HepG2 (cell line): ENCODE measurements around the gene EMILIN1. TPM values are rescaled to one million over a fixed set of nuclear protein-coding genes. Genes with fewer than 3 reads are reported as not detected.

ENCODE experiments used
- EP300 ChIP-seq, 3 experiments: sonication (generic) in 1 of 3; formaldehyde crosslinking in 1 of 3; IDR thresholded peaks; 2 replicates each; pipeline versions ENCODE4 v1.5.1 to v1.6.1; 2011 to 2020; ENCODE audit warnings: low read depth in 2 of 3, low read length in 2 of 3, borderline replicate concordance in 1 of 3, improper control_type of control experiment in 1 of 3, mild to moderate bottlenecking in 1 of 3, missing genetic modification reagents in 1 of 3, moderate library complexity in 1 of 3
- HNRNPUL1 ChIP-seq: fragments of 200-400 bp; formaldehyde crosslinking; IDR thresholded peaks from 2 replicates; pipeline ENCODE4 v1.6.1; 2017; ENCODE audit warnings: low read depth, mild to moderate bottlenecking, low read length, moderate library complexity
- ISL2 ChIP-seq: sonication (generic); formaldehyde crosslinking; IDR thresholded peaks from 2 replicates; pipeline ENCODE4 v1.5.0; 2020; ENCODE audit warnings: missing genetic modification reagents
- JUNB ChIP-seq: sonication (generic); formaldehyde crosslinking; IDR thresholded peaks from 2 replicates; pipeline ENCODE4 v1.8.0; 2022; ENCODE audit warnings: missing genetic modification reagents, mild to moderate bottlenecking, borderline replicate concordance
- KAT7 ChIP-seq: IDR thresholded peaks from 2 replicates; pipeline ENCODE4 v1.6.1; 2018; ENCODE audit warnings: borderline replicate concordance, missing compliant biosample characterization
- MXD4 ChIP-seq: IDR thresholded peaks from 2 replicates; pipeline ENCODE4 v1.6.1; 2016; ENCODE audit warnings: mild to moderate bottlenecking, missing biosample characterization, missing genetic modification reagents
- MZF1 ChIP-seq: sonication (generic); formaldehyde crosslinking; IDR thresholded peaks from 2 replicates; pipeline ENCODE4 v1.8.1; 2023; ENCODE audit warnings: mild to moderate bottlenecking, missing genetic modification reagents, borderline replicate concordance
- NAIF1 ChIP-seq: sonication (generic); formaldehyde crosslinking; IDR thresholded peaks from 2 replicates; pipeline ENCODE4 v1.5.0; 2020; ENCODE audit warnings: mild to moderate bottlenecking, missing genetic modification reagents, borderline replicate concordance
- NFIC ChIP-seq: IDR thresholded peaks from 2 replicates; pipeline ENCODE4 v1.6.1; 2012; ENCODE audit warnings: mild to moderate bottlenecking, low read length, inconsistent platforms
- NFYB ChIP-seq: sonication (generic); formaldehyde crosslinking; IDR thresholded peaks from 2 replicates; pipeline ENCODE4 v1.4.0; 2020; ENCODE audit warnings: missing genetic modification reagents
- NPAS2 ChIP-seq: sonication (generic); formaldehyde crosslinking; IDR thresholded peaks from 2 replicates; pipeline ENCODE4 v1.8.0; 2022; ENCODE audit warnings: mild to moderate bottlenecking, missing genetic modification reagents, borderline replicate concordance
- SETDB1 ChIP-seq: sonication (generic); formaldehyde crosslinking; IDR thresholded peaks from 2 replicates; pipeline ENCODE4 v1.5.1; 2020; ENCODE audit warnings: missing genetic modification reagents, mild to moderate bottlenecking, borderline replicate concordance
- ZNF317 ChIP-seq: sonication (generic); formaldehyde crosslinking; IDR thresholded peaks from 2 replicates; pipeline ENCODE4 v1.5.0; 2020; ENCODE audit warnings: mild to moderate bottlenecking, missing genetic modification reagents
- ZNF33A ChIP-seq: sonication (generic); formaldehyde crosslinking; IDR thresholded peaks from 2 replicates; pipeline ENCODE4 v1.5.1; 2020; ENCODE audit warnings: missing genetic modification reagents, mild to moderate bottlenecking, moderate library complexity, borderline replicate concordance
- ZNF383 ChIP-seq: sonication (generic); formaldehyde crosslinking; IDR thresholded peaks from 2 replicates; pipeline ENCODE4 v1.4.0; 2020; ENCODE audit warnings: missing genetic modification reagents, mild to moderate bottlenecking, borderline replicate concordance
- polyA plus RNA-seq, 8 experiments: library from polyadenylated mRNA; depleted of rRNA in 3 of 8; stranded (reverse) in 7 of 8; unstranded in 1 of 8; fragments of >200 nt; fragmentation: Illumina TruSeq in 4 of 8; extraction: Trizol in 4 of 8; gene quantifications; 2 replicates each; pipeline versions ENCODE4 v1.2.1 to v1.2.3, GENCODE V29; 2011 to 2016; ENCODE audit warnings: low read depth in 4 of 8, missing spikeins in 1 of 8, mixed read lengths in 1 of 8; ENCODE audit not compliant: insufficient read depth in 1 of 8
- total RNA-seq, 5 experiments: library from RNA; depleted of rRNA; stranded (reverse); fragments of >200 nt; fragmentation: Illumina TruSeq; extraction: Trizol; gene quantifications; 2 replicates each; pipeline ENCODE4 v1.2.3, GENCODE V29; 2016; ENCODE audit warnings: low read depth in 1 of 5
- TF ChIP-seq, protein P1 (sequence below): sonication (generic); formaldehyde crosslinking; IDR thresholded peaks from 2 replicates; pipeline ENCODE4 v1.8.1; 2022; ENCODE audit warnings: mild to moderate bottlenecking, missing genetic modification reagents
- TF ChIP-seq, protein P2 (sequence below): sonication (generic); formaldehyde crosslinking; IDR thresholded peaks from 2 replicates; pipeline ENCODE4 v1.5.0; 2020; ENCODE audit warnings: mild to moderate bottlenecking, missing genetic modification reagents
- TF ChIP-seq, protein P3 (sequence below): sonication (generic); formaldehyde crosslinking; conservative IDR thresholded peaks from 2 replicates; pipeline ENCODE4 v1.4.0; 2020; ENCODE audit warnings: missing genetic modification reagents
- TF ChIP-seq, protein P4 (sequence below): sonication (generic); formaldehyde crosslinking; IDR thresholded peaks from 2 replicates; pipeline ENCODE4 v1.4.0; 2020; ENCODE audit warnings: missing genetic modification reagents; ENCODE audit errors: not compliant biosample characterization
- TF ChIP-seq, protein P5 (sequence below): sonication (generic); formaldehyde crosslinking; IDR thresholded peaks from 2 replicates; pipeline ENCODE4 v1.5.1; 2020; ENCODE audit warnings: missing genetic modification reagents, mild to moderate bottlenecking, borderline replicate concordance

EMILIN1 gene
- total and polyA plus RNA-seq, 2 of the 13 experiments (the other 11 are each of a cell fraction or from before 2014, with no cell fraction given), result 8.1 to 9.7 TPM

DNA sequence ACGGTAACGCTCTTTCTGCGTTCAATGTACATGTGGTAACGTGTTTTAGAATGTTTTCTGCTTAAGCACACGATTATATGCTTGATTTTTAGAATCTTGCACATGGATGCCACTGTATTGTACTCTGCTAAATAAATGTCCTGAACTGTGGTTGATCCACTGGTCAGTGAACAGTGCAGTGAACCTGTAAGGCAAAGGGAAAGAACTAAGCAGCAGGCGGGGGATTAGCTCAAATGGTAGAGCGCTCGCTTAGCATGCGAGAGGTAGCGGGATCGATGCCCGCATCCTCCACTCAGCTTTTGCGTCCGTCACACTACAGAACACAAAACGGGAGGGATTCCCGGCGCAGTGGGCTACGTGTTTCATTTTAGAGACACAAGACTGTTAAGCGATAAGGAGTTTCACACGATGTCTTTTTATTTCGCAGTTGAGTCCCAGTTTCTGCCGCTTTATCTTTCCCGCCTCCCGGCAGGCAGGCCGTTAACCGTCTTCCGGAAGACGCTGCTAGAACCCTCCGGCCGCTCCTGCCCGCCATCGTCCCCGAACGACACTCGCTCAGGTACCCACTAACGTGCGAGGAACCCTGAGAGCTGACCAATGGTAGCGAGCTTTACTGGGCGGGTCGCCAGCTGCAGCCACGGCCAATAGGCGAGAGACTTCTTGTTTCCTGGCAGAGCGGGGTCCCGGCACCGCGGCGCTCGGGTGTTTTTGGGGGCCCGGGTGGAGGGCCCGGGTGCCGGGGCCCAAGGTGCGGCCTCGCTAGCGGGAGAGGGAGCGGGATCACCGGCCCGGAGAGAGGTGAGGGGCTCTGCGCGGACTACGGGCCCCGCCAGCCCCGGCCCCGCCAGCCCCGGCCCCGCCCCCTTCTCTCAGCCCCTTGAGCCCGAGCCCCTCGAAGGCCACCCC is 27.2 kb upstream of the EMILIN1 start, which contains the start of gene AGBL5 (continued):
- TF ChIP-seq, protein P1, sequence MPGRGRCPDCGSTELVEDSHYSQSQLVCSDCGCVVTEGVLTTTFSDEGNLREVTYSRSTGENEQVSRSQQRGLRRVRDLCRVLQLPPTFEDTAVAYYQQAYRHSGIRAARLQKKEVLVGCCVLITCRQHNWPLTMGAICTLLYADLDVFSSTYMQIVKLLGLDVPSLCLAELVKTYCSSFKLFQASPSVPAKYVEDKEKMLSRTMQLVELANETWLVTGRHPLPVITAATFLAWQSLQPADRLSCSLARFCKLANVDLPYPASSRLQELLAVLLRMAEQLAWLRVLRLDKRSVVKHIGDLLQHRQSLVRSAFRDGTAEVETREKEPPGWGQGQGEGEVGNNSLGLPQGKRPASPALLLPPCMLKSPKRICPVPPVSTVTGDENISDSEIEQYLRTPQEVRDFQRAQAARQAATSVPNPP, result peak; percentile 97
- TF ChIP-seq MXD4 (CRISPR knock-in tag) (peak; percentile 82), ZNF317 (CRISPR knock-in tag) (peak; percentile 82; the same call in 1 of the 2 replicates), NAIF1 (CRISPR knock-in tag) (peak; percentile 94), EP300 (IDR thresholded peaks at IDR 0.05; ENCODE audit: low read depth in 2 of 2, low read length in 2 of 2) (no peak), EP300 (CRISPR knock-in tag; IDR thresholded peaks at IDR 0.05; ENCODE audit: borderline replicate concordance) (no peak; the same call in 1 of the 2 replicates), HNRNPUL1 (no peak), MZF1 (no peak), ZNF33A (CRISPR knock-in tag) (peak; percentile 61; the same call in 1 of the 2 replicates), NPAS2 (no peak), NFIC (peak; percentile 74), SETDB1 (no peak), NFYB (peak; percentile 96), ISL2 (CRISPR knock-in tag) (peak; percentile 68), ZNF383 (CRISPR knock-in tag) (0 out of 2 replicates have a peak, but pooled peaks have one; percentile 79), KAT7 (CRISPR knock-in tag) (peak; percentile 86), JUNB (CRISPR knock-in tag) (peak; percentile 85; the same call in 1 of the 2 replicates)
- TF ChIP-seq, protein P2, sequence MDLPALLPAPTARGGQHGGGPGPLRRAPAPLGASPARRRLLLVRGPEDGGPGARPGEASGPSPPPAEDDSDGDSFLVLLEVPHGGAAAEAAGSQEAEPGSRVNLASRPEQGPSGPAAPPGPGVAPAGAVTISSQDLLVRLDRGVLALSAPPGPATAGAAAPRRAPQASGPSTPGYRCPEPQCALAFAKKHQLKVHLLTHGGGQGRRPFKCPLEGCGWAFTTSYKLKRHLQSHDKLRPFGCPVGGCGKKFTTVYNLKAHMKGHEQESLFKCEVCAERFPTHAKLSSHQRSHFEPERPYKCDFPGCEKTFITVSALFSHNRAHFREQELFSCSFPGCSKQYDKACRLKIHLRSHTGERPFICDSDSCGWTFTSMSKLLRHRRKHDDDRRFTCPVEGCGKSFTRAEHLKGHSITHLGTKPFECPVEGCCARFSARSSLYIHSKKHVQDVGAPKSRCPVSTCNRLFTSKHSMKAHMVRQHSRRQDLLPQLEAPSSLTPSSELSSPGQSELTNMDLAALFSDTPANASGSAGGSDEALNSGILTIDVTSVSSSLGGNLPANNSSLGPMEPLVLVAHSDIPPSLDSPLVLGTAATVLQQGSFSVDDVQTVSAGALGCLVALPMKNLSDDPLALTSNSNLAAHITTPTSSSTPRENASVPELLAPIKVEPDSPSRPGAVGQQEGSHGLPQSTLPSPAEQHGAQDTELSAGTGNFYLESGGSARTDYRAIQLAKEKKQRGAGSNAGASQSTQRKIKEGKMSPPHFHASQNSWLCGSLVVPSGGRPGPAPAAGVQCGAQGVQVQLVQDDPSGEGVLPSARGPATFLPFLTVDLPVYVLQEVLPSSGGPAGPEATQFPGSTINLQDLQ (CRISPR knock-in tag), result peak; percentile 93
- TF ChIP-seq, protein P3, sequence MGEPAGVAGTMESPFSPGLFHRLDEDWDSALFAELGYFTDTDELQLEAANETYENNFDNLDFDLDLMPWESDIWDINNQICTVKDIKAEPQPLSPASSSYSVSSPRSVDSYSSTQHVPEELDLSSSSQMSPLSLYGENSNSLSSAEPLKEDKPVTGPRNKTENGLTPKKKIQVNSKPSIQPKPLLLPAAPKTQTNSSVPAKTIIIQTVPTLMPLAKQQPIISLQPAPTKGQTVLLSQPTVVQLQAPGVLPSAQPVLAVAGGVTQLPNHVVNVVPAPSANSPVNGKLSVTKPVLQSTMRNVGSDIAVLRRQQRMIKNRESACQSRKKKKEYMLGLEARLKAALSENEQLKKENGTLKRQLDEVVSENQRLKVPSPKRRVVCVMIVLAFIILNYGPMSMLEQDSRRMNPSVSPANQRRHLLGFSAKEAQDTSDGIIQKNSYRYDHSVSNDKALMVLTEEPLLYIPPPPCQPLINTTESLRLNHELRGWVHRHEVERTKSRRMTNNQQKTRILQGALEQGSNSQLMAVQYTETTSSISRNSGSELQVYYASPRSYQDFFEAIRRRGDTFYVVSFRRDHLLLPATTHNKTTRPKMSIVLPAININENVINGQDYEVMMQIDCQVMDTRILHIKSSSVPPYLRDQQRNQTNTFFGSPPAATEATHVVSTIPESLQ (CRISPR knock-in tag), result peak; percentile 74; the same call in 1 of the 2 replicates
- TF ChIP-seq, protein P4, sequence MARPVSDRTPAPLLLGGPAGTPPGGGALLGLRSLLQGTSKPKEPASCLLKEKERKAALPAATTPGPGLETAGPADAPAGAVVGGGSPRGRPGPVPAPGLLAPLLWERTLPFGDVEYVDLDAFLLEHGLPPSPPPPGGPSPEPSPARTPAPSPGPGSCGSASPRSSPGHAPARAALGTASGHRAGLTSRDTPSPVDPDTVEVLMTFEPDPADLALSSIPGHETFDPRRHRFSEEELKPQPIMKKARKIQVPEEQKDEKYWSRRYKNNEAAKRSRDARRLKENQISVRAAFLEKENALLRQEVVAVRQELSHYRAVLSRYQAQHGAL, result peak; percentile 87
- TF ChIP-seq, protein P5, sequence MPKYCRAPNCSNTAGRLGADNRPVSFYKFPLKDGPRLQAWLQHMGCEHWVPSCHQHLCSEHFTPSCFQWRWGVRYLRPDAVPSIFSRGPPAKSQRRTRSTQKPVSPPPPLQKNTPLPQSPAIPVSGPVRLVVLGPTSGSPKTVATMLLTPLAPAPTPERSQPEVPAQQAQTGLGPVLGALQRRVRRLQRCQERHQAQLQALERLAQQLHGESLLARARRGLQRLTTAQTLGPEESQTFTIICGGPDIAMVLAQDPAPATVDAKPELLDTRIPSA (CRISPR knock-in tag), result peak; percentile 60; the same call in 1 of the 2 replicates
